K562 (cell line): ENCODE results near the gene LY6G6F. TPM values are rescaled to one million over a fixed set of nuclear protein-coding genes. Genes with fewer than 3 reads are reported as not detected.
A peak's percentile ranks its signal among the peaks of the same experiment; 100 is the strongest.

Experiments
- CHD2 ChIP-seq: IDR thresholded peaks from 2 replicates; pipeline ENCODE4 v1.6.1; 2011; ENCODE audit warnings: low read depth, low read length
- EZH2 ChIP-seq: IDR thresholded peaks from 2 replicates; pipeline ENCODE4 v1.6.1; 2012; ENCODE audit warnings: low read depth, mild to moderate bottlenecking, inconsistent platforms, low read length, borderline replicate concordance
- FIP1L1 ChIP-seq: fragments of 200-400 bp; formaldehyde crosslinking; IDR thresholded peaks from 2 replicates; pipeline ENCODE4 v1.6.1; 2018; ENCODE audit warnings: mild to moderate bottlenecking, low read depth, low read length; ENCODE audit not compliant: poor library complexity, severe bottlenecking
- GTF2E2 ChIP-seq: fragments of 200-800 bp; sonication (Bioruptor generic); IDR thresholded peaks from 2 replicates; pipeline ENCODE4 v1.6.1; 2016; ENCODE audit warnings: missing genetic modification characterization, missing compliant biosample characterization
- HDAC3 ChIP-seq: fragments of 450-650 bp; IDR thresholded peaks from 2 replicates; pipeline ENCODE4 v1.6.1; 2018; ENCODE audit warnings: borderline replicate concordance, mild to moderate bottlenecking, moderate library complexity; ENCODE audit not compliant: partially characterized antibody
- NFE2 ChIP-seq: IDR thresholded peaks from 2 replicates; pipeline ENCODE4 v1.6.1; 2014; ENCODE audit warnings: antibody characterized with exemption, low read depth
- PHTF2 ChIP-seq: fragments of 250-450 bp; sonication (Bioruptor Pico); IDR thresholded peaks from 2 replicates; pipeline ENCODE4 v1.5.0; 2021; ENCODE audit warnings: mild to moderate bottlenecking
- ZNF175 ChIP-seq: fragments of 200-800 bp; sonication (Bioruptor generic); IDR thresholded peaks from 2 replicates; pipeline ENCODE4 v1.6.1; 2016; ENCODE audit warnings: low read depth, mild to moderate bottlenecking, missing genetic modification characterization, missing compliant biosample characterization
- ZNF445 ChIP-seq: fragments of 250-450 bp; sonication (Bioruptor Pico); IDR thresholded peaks from 2 replicates; pipeline ENCODE4 v1.4.0; 2020; ENCODE audit warnings: low read depth, mild to moderate bottlenecking, moderate library complexity
- ZNF586 ChIP-seq: fragments of 450-650 bp; formaldehyde crosslinking; conservative IDR thresholded peaks from 2 replicates; pipeline ENCODE4 v1.4.0; 2020; ENCODE audit warnings: mild to moderate bottlenecking, moderate library complexity
- polyA plus RNA-seq, 8 experiments: library from polyadenylated mRNA; depleted of rRNA in 4 of 8; stranded (reverse) in 5 of 8; unstranded in 3 of 8; fragments of >200 nt; fragmentation: Nextera tagmentation in 2 of 8; fragmentation: Illumina TruSeq in 1 of 8; extraction: Ambion mirVana in 2 of 8; extraction: Trizol in 1 of 8; gene quantifications; 2 replicates each; pipeline versions ENCODE4 v1.2.1 to v1.2.3, GENCODE V29; 2011 to 2014; ENCODE audit warnings: inconsistent platforms in 1 of 8, missing spikeins in 1 of 8
- total RNA-seq, 7 experiments: library from RNA; depleted of rRNA in 6 of 7; stranded (reverse); fragments of >200 nt in 6 of 7; fragmentation: Illumina TruSeq in 2 of 7; extraction: Trizol in 2 of 7; gene quantifications; 2 replicates each; pipeline versions ENCODE4 v1.2.1 to v1.2.3, GENCODE V29; 2011 to 2021; ENCODE audit warnings: low replicate concordance in 1 of 7
- TF ChIP-seq, protein P1 (sequence below): fragments of 250-450 bp; sonication (Bioruptor Pico); IDR thresholded peaks from 2 replicates; pipeline ENCODE4 v1.4.0; 2020; ENCODE audit warnings: mild to moderate bottlenecking, moderate library complexity, borderline replicate concordance
- TF ChIP-seq, protein P2 (sequence below): sonication (generic); formaldehyde crosslinking; IDR thresholded peaks from 2 replicates; pipeline ENCODE4 v1.8.0; 2022; ENCODE audit warnings: missing genetic modification reagents, mild to moderate bottlenecking, moderate library complexity, borderline replicate concordance
- TF ChIP-seq, protein P3 (sequence below): sonication (generic); formaldehyde crosslinking; IDR thresholded peaks from 2 replicates; pipeline ENCODE4 v1.8.0; 2023; ENCODE audit warnings: missing genetic modification reagents, mild to moderate bottlenecking, borderline replicate concordance
- TF ChIP-seq, protein P4 (sequence below): sonication (generic); formaldehyde crosslinking; IDR thresholded peaks from 2 replicates; pipeline ENCODE4 v1.8.1; 2023; ENCODE audit warnings: missing genetic modification reagents, mild to moderate bottlenecking, borderline replicate concordance

LY6G6F gene
- total and polyA plus RNA-seq, 9 of the 15 experiments (the other 6 are each of a cell fraction or from before 2014, with no cell fraction given), result 0.14 to 0.50 (median 0.28) TPM; not detected in 2

DNA sequence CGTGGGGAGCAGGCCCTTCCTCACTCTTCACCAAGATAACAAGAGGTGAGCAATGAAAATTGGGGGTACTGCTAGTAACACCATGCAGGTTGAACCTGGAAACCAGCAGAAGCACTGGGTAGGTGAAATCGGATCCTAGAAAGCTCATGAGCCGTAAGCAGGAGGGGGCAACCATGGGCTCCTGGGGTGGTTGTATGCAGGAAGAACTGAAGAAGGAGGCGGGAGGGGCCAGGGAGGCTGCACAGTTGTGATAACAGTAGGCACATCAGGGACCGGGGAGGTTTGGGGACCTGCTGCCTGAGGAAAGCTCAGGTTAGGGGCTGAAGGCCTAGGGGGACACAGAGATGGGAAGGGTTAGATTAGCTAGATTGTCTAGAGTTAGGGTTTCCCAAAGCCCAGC, 20.2 kb upstream of the LY6G6F start (continued):
- TF ChIP-seq ZNF586 (CRISPR knock-in tag) (no peak), HDAC3 (no peak), GTF2E2 (tag) (no peak), EZH2 (no peak), ZNF445 (CRISPR knock-in tag) (no peak), ZNF175 (CRISPR knock-in tag) (no peak), CHD2 (no peak), FIP1L1 (no peak), PHTF2 (no peak), NFE2 (peak; percentile 40; the same call in 1 of the 2 replicates)
- TF ChIP-seq, protein P1, sequence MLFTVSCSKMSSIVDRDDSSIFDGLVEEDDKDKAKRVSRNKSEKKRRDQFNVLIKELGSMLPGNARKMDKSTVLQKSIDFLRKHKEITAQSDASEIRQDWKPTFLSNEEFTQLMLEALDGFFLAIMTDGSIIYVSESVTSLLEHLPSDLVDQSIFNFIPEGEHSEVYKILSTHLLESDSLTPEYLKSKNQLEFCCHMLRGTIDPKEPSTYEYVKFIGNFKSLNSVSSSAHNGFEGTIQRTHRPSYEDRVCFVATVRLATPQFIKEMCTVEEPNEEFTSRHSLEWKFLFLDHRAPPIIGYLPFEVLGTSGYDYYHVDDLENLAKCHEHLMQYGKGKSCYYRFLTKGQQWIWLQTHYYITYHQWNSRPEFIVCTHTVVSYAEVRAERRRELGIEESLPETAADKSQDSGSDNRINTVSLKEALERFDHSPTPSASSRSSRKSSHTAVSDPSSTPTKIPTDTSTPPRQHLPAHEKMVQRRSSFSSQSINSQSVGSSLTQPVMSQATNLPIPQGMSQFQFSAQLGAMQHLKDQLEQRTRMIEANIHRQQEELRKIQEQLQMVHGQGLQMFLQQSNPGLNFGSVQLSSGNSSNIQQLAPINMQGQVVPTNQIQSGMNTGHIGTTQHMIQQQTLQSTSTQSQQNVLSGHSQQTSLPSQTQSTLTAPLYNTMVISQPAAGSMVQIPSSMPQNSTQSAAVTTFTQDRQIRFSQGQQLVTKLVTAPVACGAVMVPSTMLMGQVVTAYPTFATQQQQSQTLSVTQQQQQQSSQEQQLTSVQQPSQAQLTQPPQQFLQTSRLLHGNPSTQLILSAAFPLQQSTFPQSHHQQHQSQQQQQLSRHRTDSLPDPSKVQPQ, result peak; percentile 10; the same call in 1 of the 2 replicates
- TF ChIP-seq, protein P2, sequence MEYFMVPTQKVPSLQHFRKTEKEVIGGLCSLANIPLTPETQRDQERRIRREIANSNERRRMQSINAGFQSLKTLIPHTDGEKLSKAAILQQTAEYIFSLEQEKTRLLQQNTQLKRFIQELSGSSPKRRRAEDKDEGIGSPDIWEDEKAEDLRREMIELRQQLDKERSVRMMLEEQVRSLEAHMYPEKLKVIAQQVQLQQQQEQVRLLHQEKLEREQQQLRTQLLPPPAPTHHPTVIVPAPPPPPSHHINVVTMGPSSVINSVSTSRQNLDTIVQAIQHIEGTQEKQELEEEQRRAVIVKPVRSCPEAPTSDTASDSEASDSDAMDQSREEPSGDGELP (CRISPR knock-in tag), result 0 out of 2 replicates have a peak, but pooled peaks have one; percentile 6
- TF ChIP-seq, protein P3, sequence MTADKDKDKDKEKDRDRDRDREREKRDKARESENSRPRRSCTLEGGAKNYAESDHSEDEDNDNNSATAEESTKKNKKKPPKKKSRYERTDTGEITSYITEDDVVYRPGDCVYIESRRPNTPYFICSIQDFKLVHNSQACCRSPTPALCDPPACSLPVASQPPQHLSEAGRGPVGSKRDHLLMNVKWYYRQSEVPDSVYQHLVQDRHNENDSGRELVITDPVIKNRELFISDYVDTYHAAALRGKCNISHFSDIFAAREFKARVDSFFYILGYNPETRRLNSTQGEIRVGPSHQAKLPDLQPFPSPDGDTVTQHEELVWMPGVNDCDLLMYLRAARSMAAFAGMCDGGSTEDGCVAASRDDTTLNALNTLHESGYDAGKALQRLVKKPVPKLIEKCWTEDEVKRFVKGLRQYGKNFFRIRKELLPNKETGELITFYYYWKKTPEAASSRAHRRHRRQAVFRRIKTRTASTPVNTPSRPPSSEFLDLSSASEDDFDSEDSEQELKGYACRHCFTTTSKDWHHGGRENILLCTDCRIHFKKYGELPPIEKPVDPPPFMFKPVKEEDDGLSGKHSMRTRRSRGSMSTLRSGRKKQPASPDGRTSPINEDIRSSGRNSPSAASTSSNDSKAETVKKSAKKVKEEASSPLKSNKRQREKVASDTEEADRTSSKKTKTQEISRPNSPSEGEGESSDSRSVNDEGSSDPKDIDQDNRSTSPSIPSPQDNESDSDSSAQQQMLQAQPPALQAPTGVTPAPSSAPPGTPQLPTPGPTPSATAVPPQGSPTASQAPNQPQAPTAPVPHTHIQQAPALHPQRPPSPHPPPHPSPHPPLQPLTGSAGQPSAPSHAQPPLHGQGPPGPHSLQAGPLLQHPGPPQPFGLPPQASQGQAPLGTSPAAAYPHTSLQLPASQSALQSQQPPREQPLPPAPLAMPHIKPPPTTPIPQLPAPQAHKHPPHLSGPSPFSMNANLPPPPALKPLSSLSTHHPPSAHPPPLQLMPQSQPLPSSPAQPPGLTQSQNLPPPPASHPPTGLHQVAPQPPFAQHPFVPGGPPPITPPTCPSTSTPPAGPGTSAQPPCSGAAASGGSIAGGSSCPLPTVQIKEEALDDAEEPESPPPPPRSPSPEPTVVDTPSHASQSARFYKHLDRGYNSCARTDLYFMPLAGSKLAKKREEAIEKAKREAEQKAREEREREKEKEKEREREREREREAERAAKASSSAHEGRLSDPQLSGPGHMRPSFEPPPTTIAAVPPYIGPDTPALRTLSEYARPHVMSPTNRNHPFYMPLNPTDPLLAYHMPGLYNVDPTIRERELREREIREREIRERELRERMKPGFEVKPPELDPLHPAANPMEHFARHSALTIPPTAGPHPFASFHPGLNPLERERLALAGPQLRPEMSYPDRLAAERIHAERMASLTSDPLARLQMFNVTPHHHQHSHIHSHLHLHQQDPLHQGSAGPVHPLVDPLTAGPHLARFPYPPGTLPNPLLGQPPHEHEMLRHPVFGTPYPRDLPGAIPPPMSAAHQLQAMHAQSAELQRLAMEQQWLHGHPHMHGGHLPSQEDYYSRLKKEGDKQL, result no peak
- TF ChIP-seq, protein P4, sequence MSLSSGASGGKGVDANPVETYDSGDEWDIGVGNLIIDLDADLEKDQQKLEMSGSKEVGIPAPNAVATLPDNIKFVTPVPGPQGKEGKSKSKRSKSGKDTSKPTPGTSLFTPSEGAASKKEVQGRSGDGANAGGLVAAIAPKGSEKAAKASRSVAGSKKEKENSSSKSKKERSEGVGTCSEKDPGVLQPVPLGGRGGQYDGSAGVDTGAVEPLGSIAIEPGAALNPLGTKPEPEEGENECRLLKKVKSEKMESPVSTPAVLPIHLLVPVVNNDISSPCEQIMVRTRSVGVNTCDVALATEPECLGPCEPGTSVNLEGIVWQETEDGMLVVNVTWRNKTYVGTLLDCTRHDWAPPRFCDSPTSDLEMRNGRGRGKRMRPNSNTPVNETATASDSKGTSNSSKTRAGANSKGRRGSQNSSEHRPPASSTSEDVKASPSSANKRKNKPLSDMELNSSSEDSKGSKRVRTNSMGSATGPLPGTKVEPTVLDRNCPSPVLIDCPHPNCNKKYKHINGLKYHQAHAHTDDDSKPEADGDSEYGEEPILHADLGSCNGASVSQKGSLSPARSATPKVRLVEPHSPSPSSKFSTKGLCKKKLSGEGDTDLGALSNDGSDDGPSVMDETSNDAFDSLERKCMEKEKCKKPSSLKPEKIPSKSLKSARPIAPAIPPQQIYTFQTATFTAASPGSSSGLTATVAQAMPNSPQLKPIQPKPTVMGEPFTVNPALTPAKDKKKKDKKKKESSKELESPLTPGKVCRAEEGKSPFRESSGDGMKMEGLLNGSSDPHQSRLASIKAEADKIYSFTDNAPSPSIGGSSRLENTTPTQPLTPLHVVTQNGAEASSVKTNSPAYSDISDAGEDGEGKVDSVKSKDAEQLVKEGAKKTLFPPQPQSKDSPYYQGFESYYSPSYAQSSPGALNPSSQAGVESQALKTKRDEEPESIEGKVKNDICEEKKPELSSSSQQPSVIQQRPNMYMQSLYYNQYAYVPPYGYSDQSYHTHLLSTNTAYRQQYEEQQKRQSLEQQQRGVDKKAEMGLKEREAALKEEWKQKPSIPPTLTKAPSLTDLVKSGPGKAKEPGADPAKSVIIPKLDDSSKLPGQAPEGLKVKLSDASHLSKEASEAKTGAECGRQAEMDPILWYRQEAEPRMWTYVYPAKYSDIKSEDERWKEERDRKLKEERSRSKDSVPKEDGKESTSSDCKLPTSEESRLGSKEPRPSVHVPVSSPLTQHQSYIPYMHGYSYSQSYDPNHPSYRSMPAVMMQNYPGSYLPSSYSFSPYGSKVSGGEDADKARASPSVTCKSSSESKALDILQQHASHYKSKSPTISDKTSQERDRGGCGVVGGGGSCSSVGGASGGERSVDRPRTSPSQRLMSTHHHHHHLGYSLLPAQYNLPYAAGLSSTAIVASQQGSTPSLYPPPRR, result no peak
